ENCODE data around the gene ZFYVE26. TPM values are rescaled to one million over a fixed set of nuclear protein-coding genes. Genes with fewer than 3 reads are reported as not detected.

The ZFYVE26 gene
- total RNA-seq, 1 experiment from 2014 or later = 19.9 TPM

DNA sequence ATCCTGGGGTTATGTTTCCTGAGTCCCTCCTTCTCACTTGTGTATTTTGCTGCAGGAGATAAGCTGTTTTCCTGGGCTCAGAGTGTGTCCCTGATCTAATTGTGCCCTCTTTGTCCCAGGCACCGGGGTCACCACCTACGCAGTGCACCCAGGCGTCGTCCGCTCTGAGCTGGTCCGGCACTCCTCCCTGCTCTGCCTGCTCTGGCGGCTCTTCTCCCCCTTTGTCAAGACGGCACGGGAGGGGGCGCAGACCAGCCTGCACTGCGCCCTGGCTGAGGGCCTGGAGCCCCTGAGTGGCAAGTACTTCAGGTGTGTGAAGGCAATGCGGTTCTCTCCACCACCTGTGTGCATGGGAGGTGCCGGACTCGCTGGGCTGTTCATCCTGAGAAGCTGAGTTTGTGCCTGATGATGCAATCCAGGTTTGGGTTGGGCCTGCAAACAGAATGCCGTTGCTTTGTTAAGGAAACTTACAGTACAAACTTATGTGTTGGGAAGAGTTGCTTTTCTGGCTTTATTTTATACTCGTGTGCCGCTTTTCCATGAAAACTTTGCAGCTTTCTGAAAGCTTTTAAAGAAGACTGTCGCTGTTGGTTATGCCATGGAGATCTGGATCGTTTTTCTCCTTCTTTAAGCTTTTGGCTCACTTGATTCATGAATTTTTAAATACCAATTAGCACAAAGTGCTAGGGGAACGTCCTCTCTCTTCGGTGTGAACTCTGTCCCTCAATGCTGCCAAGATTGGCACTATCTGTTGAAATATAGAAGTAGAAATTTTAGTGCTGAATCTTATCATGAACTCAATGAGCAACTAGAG is 87.1 kb downstream of the ZFYVE26 start:
- Histone ChIP-seq H2BK12ac (ENCODE audit: insufficient read length, low read depth, low read length) (no peak overlapping the region), H3K27me3 (ENCODE audit: insufficient read depth, low read length) (no peaks in the 10 kb centered on the region), H4K8ac (replicated peaks; ENCODE audit: insufficient read length, low read depth, low read length) (no peak overlapping the region), H3T11ph (ENCODE audit: low read length) (no peak overlapping the region), H4K91ac (ENCODE audit: insufficient read length, low read depth, low read length) (no peak overlapping the region), H3K23ac (ENCODE audit: insufficient read length, low read depth, low read length) (no peak overlapping the region), H2BK5ac (ENCODE audit: insufficient read length, low read length) (no peak overlapping the region), H3K27ac (ENCODE audit: insufficient read length, low read depth, low read length) (no peak overlapping the region), H3K9me3 (ENCODE audit: control insufficient read depth, low read depth, low read length) (no peaks in the 10 kb centered on the region), H3K23me2 (ENCODE audit: insufficient read length, low read depth, low read length, poor library complexity, severe bottlenecking) (no peaks in the 10 kb centered on the region), H2BK120ac (ENCODE audit: low read depth, low read length, poor library complexity, severe bottlenecking) (no peak overlapping the region), H3K18ac (ENCODE audit: insufficient read length, low read depth, low read length) (peak overlapping the region; percentile 5), H2AFZ (ENCODE audit: low read length) (peak overlapping the region; percentile 5), H3K4me1 (ENCODE audit: insufficient read depth, low read length) (no peaks in the 10 kb centered on the region), H3K79me1 (ENCODE audit: insufficient read depth, low read depth, low read length, poor library complexity, severe bottlenecking) (no peaks in the 10 kb centered on the region), H4K20me1 (ENCODE audit: control insufficient read depth, insufficient read depth, insufficient read length) (no peaks in the 10 kb centered on the region), H3K4ac (ENCODE audit: low read depth, low read length) (no peak overlapping the region), H2BK15ac (ENCODE audit: low read depth, low read length) (no peak overlapping the region), H3K14ac (ENCODE audit: insufficient read depth, low read length) (0 out of 2 replicates have a peak overlapping the region, but pooled peaks have one; percentile 14), H3K9ac (ENCODE audit: extremely low read depth, insufficient read length, low read length) (no peak overlapping the region), H2AK5ac (ENCODE audit: insufficient read length, low read length) (no peak overlapping the region), H4K5ac (ENCODE audit: insufficient read length, low read depth, low read length) (no peak overlapping the region), H3K4me2 (ENCODE audit: insufficient read depth, insufficient read length, low read length) (peak overlapping the region; percentile 5), H2BK20ac (ENCODE audit: low read depth, low read length, poor library complexity, severe bottlenecking) (no peak overlapping the region), H3K79me2 (ENCODE audit: insufficient read depth, low read length) (no peaks in the 10 kb centered on the region), H3K56ac (ENCODE audit: insufficient read length, low read depth, low read length) (no peak overlapping the region)
- Mint-ChIP-seq H3K27ac (peak overlapping the region in 2 of 3 experiments; percentile 50 to 83; a peak in 3 of 7 replicates), H3K9me3 (no peaks in the 10 kb centered on the region), H3K36me3 (ENCODE audit: insufficient read depth in 1 of 3, low read depth in 3 of 3) (no peaks in the 10 kb centered on the region), H3K4me3 (peak overlapping the region; percentile 18 to 51; a peak in 4 of 5 replicates), H3K27me3 (ENCODE audit: low read depth) (peaks cover 4% of the 10 kb centered on the region; the same call in 1 of the 2 replicates), H3K4me1 (peaks cover 17 to 19% of the 10 kb centered on the region in 2 experiments)
- TF ChIP-seq, protein P1, sequence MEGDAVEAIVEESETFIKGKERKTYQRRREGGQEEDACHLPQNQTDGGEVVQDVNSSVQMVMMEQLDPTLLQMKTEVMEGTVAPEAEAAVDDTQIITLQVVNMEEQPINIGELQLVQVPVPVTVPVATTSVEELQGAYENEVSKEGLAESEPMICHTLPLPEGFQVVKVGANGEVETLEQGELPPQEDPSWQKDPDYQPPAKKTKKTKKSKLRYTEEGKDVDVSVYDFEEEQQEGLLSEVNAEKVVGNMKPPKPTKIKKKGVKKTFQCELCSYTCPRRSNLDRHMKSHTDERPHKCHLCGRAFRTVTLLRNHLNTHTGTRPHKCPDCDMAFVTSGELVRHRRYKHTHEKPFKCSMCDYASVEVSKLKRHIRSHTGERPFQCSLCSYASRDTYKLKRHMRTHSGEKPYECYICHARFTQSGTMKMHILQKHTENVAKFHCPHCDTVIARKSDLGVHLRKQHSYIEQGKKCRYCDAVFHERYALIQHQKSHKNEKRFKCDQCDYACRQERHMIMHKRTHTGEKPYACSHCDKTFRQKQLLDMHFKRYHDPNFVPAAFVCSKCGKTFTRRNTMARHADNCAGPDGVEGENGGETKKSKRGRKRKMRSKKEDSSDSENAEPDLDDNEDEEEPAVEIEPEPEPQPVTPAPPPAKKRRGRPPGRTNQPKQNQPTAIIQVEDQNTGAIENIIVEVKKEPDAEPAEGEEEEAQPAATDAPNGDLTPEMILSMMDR (conservative IDR thresholded peaks at IDR 0.05) = no peak
- DNase-seq = peak; percentile 88
- WGBS (ENCODE audit: extremely low coverage, insufficient read length, low lambda C conversion rate) = no CpG with 5 or more reads among the region's 21 CpGs

Data from H9 (cell line).